ENCODE data around the gene AGL. TPM values are rescaled to one million over a fixed set of nuclear protein-coding genes. Genes with fewer than 3 reads are reported as not detected.

The AGL gene
- total and polyA plus RNA-seq, 10 of the 15 experiments (the other 5 are each of a cell fraction or from before 2014, with no cell fraction given) = 5.6 to 21.6 (median 13.7) TPM

DNA sequence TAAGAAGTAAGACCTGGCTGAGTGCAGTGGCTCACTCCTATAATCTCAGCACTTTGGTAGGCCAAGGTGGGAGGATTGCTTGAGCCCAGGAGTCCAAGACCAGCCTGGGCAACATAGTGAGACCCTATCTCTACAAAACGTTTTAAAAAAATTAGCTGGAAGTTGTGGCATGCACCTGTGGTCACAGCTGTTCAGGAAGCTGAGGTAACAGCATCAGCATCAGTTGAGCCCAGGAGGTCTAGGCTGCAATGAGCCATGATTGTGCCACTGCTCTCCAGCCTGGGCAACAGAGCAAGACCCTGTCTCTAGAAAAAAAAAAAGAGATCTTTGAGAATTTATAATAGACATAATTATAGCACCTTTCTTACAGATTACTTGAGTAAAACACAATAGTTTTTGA lies 36.0 kb downstream of the AGL start (continued):
- TF ChIP-seq ZNF207 (IDR thresholded peaks at IDR 0.05; ENCODE audit: borderline replicate concordance) (no peak), TCF12 (IDR thresholded peaks at IDR 0.05; ENCODE audit: low read depth, low read length) (no peak), BHLHE40 (IDR thresholded peaks at IDR 0.05; ENCODE audit: borderline replicate concordance in 1 of 2, low read depth in 2 of 2, low read length in 1 of 2) (no peak), TCF7 (IDR thresholded peaks at IDR 0.05; ENCODE audit: borderline replicate concordance) (no peak), CEBPB (IDR thresholded peaks at IDR 0.05; ENCODE audit: borderline replicate concordance in 1 of 2, low read depth in 2 of 2, low read length in 2 of 2) (no peak), RCOR1 (conservative IDR thresholded peaks at IDR 0.05; ENCODE audit: low read depth, low read length) (no peak), SUZ12 (IDR thresholded peaks at IDR 0.05; ENCODE audit: unreplicated experiment) (no peak)

DNA sequence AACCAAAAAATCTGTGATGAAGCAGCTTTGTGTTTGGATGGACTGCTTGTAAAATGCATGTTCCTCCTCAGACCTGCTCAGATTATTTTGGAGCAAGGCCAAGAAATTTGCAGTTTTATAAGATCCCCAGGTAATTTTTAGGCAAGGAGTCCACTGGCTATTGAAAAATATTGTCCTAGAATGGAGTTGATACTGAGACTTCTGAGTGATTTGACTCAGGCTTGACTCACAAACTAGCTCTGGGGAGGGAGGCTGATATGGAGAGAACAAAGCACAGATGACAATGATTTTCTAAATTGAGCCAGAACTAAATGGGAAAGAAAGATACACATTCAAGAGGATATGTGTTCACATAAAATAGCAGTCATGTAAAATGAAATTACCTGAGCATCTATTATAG lies 36.7 kb downstream of the AGL start:
- POLR2A ChIA-PET = interaction anchor here (0.5 kb wide), 1 partner anchor 205 kb away, joined by 3 read pairs; no protein-coding TSS in a partner anchor
- Histone ChIP-seq H3K36me3 (ENCODE audit: control insufficient read depth in 2 of 2, insufficient read depth in 2 of 2, low read length in 1 of 2) (peaks cover 1 to 12% of the 10 kb centered on the region in 2 experiments; a peak in 2 of 4 replicates), H4K20me1 (ENCODE audit: control insufficient read depth, insufficient read depth) (no peaks in the 10 kb centered on the region), H3K4me3 (no peak overlapping the region), H3K27ac (ENCODE audit: control insufficient read depth, insufficient read depth) (no peak overlapping the region), H3K9me3 (replicated peaks; ENCODE audit: control insufficient read depth, insufficient read depth, low read length) (no peaks in the 10 kb centered on the region), H3K4me2 (ENCODE audit: control insufficient read depth, insufficient read depth) (no peak overlapping the region), H3K27me3 (replicated peaks in 1 of 2; ENCODE audit: control insufficient read depth in 2 of 2, insufficient read depth in 2 of 2, low read length in 1 of 2) (no peaks in the 10 kb centered on the region), H3K9ac (ENCODE audit: control insufficient read depth, insufficient read depth, low read length) (no peak overlapping the region), H2AFZ (ENCODE audit: control insufficient read depth, low read depth, low read length) (no peak overlapping the region), H3K4me1 (ENCODE audit: control insufficient read depth, insufficient read depth, low read length) (no peaks in the 10 kb centered on the region), H3K79me2 (ENCODE audit: control insufficient read depth, insufficient read depth, low read length) (no peaks in the 10 kb centered on the region)
- no peak for DNase-seq (ENCODE audit: low read depth, low spot score)
- SMC1A ChIA-PET (ENCODE audit: uncharacterized antibody, unreplicated experiment) = interaction anchor here (0.9 to 1.8 kb wide), 2 partner anchors 17 to 246 kb away, joined by 4 to 8 read pairs; partner anchors contain the start of gene TRMT13
- in situ Hi-C loops (cut with MboI) (no loop called here), intact Hi-C loops (cut with micrococcal nuclease; ENCODE audit: unreplicated experiment) (no loop called here)
- RAD21 ChIA-PET (ENCODE audit: unreplicated experiment) = no interaction called here
- CTCF ChIA-PET = no interaction called here
- ATAC-seq = no peak
- no TSS peak for BruUV-seq (replicated peaks)
- FAIRE-seq = no peak
- TF ChIP-seq NR2F1 (conservative IDR thresholded peaks at IDR 0.05) (no peak), ATF7 (IDR thresholded peaks at IDR 0.05; ENCODE audit: low read depth) (no peak), EP300 (IDR thresholded peaks at IDR 0.05; ENCODE audit: borderline replicate concordance in 1 of 2, control insufficient read depth in 1 of 2, low read depth in 2 of 2, low read length in 2 of 2) (no peak), HCFC1 (IDR thresholded peaks at IDR 0.05; ENCODE audit: low read length) (no peak), PKNOX1 (IDR thresholded peaks at IDR 0.05) (no peak), TARDBP (IDR thresholded peaks at IDR 0.05; ENCODE audit: borderline replicate concordance) (no peak), CREB1 (IDR thresholded peaks at IDR 0.05; ENCODE audit: low read depth) (no peak), SRF (IDR thresholded peaks at IDR 0.05; ENCODE audit: low read depth in 2 of 2, low read length in 2 of 2) (no peak), NRF1 (conservative IDR thresholded peaks at IDR 0.05; ENCODE audit: low read depth, low read length) (no peak), CTCF (IDR thresholded peaks at IDR 0.05 in 2 of 3, conservative IDR thresholded peaks at IDR 0.05 in 1 of 3; ENCODE audit: control insufficient read depth in 2 of 3, extremely low read depth in 1 of 3, insufficient read depth in 1 of 3, low read depth in 3 of 3, low read length in 3 of 3) (no peak), JUNB (IDR thresholded peaks at IDR 0.05) (no peak), SIX5 (IDR thresholded peaks at IDR 0.05; ENCODE audit: low read depth, low read length, severe bottlenecking) (no peak)

Data from GM12878 (cell line).